Middle frontal gyrus (tissue), 1 donor: ENCODE data around the gene MRPS18B.
A peak's percentile ranks its signal among the peaks of the same experiment; 100 is the strongest.

Experiments
- DNase-seq: peaks from one replicate; pipeline ENCODE4 v3.0.0-alpha.2; 2015; ENCODE audit warnings: low spot score; ENCODE audit errors: extremely low spot score

The MRPS18B gene

DNA sequence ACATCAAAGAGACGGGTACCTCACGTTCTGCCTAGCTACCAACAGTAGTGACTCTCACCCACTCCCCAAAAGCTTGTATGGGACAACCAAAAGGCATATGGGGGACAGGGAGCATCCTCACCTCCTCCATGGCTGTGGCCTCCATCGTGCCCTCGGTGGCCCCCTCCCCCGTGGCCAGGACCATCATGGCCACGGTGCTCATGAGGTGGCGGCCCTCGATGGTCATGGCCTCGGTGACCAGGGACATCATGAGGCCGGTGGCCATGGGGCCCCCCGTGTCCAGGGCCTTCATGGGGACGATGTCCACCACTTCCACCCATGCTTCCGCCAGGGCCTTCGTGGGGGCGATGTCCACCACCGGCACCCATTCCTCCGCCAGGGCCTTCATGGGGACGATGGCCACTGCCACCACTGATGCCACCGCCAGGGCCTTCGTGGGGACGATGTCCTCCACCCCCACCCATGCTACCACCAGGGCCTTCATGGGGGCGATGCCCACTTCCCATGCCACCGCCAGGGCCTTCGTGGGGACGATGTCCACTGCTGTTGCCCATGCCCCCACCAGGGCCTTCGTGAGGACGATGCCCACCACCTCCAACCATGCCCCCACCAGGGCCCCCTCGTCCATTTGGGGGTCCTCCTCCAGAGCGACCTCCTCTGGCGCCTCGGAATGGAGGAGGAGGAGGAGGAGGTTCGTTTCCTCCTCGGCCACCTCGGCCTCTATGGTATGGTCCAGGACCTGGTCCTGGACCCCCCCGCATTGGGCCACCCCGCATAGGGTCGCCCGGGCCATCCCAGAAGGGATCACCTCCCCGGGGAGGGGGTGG is 15.6 kb upstream of the MRPS18B start:
- DNase-seq = no peak

DNA sequence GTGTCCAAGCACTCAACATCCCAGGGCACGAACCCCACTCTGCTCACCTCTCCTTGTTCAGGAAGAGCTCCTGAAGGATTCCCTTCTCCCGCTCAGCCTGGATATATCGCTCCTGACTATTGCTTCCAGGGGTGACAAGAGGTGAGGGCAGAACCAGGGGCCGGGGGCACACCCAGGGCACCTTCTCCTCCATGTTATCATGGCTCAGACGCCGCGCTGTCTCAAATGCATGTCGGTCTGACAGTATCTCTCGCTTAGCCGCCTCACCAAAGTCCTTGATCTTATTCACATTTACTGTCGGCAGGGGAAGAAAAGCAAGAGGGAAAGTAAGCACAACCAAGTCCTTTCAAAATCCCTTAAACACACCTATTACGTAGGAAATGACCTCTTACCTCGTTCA is 13.7 kb upstream of the MRPS18B start:
- no peak for DNase-seq

DNA sequence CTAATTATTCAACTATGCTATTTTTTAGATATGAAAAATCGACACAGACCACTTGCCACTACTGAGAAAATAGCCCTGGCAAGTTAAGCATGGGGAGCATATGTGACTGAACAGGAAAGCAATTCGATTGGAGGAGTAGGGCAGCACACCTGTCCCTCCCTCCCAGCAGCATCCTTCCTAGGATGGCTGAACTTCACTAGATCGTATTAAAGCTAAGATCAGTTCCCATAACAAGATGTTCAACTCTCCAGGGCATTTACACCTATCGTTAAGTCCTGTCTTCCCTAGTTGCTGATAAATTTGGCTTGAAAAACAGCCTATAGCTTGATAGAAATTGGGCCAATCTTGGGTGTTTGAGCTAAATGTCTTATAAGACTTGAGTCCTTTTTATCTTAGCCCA is 7.6 kb upstream of the MRPS18B start:
- no peak for DNase-seq

DNA sequence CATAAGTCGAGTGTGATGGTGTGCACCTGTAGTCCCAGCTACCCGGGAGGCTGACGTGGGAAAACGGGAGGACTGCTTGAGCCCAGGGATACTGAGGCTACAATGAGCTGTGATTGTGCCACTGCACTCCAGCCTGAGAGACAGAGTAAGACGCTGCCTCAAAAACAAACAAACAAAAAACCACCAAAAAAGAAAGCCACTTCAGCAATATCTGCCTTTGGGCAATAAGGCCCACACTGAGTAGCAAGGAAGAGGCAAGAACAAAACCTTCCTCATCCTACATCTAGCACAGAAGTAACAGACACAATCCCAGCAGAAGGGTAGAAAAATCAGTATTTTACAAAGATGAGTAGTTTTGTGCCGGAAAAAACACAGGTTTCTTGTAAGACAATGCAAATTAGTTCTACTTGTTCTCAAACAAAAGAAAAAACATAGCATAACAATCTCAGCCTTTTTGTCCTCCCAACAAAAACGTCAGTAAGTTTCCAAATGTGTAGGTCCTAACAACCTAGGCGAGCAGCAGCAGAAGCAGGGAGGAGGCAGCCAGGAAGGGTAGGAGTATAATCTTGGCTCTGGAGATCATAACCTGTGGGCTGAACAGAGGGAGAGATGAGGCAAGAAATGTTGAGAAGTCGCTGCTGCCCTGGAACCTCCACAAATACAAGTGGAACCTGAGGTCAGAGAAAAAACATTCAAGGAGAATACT is 6.3 kb upstream of the MRPS18B start:
- DNase-seq = no peak

DNA sequence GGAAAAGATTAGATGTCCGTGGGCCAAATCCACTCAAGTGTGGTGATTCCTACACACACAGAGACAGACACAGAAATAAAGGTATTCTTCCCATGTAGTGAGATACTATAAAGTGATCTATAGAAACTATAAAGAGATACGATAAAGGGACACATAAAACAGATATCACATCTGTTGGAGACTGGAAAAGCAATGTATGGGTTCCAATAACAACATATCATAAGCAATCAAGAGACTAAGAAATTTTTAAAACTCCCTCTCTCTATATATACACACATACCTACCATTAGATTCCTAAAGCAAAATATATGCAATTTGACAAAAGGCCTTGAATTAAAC is 5.8 kb upstream of the MRPS18B start:
- no peak for DNase-seq

DNA sequence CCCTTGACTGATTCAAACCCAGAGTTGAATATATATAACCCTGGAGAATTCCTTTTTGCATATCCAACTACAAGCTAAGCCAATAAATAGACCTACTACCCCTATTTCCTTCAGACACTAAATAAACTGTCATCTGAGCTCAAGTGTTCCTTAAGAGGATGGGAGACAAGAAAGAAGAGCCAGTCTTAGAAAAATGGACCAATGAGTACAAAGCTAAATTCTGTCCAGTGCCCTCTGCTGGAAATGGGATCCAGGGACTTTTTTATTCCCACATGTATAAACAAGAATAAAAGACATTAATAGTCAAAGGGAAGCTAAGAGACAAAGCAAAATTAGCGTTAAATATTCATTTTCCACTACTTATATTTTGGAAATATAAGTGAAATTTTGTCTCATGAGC is 5.4 kb upstream of the MRPS18B start:
- no peak for DNase-seq

DNA sequence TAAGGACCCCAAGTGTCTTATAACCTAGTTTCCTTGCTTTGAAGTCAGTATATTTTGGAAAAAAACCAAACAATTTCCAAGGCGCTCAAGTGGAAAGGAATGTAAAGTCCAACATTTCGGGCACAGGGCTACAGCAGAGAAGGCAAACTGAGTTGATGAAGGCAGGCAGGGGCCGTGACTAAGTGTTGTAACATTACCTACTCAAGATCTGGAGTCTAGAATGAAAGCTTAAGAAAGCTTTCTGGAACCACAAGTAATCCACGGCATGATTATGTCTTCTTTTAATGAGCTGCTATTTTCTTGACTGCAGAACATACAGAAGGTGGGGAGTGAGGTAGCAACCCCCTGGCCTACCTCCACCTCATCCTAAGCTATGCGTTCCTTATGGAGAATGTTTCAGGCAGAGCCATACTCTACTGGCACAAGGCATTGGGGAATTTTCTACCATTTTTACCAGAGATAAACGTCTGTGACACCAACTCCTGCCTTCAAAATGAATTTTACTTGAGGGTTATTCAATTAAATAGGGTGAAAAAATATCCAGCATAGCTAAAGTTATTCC is 4.9 kb upstream of the MRPS18B start:
- DNase-seq = no peak

DNA sequence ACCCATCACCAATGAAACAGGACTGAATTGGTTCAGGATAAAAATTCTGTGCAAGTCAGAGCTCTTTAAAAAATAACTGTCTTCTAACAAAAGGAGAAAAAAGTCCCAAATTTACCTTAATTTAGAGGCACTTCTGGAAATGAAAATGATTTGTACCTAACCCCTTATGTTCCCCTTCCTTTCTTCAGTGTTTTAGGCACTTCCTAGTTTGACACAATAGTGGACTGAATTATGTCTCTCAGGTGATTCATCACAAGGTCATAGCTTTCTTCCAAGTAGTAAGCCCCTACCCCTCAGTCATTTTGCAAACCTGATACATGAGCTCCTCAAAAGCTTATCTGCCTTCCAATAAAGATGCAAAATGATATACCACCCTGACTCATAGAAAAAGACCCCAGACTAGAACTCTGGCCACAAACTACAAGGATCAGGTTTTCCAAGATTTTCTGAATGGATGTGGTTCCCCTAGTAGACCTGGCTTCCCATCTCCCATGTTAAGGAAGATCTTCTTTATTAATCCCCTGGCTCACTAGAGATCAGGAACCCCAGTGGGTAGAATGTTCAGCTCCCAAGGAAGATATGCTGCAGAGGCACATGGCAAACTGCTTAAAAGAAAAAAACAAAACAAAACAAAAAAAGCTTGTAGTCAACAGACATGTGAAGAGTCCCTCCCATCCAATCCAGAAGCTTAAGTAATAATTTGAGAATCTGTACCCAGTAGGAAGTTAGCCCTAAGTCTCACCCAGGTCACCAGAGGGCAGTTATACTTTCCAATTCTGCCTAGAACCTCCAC is 4.2 kb upstream of the MRPS18B start:
- no peak for DNase-seq

DNA sequence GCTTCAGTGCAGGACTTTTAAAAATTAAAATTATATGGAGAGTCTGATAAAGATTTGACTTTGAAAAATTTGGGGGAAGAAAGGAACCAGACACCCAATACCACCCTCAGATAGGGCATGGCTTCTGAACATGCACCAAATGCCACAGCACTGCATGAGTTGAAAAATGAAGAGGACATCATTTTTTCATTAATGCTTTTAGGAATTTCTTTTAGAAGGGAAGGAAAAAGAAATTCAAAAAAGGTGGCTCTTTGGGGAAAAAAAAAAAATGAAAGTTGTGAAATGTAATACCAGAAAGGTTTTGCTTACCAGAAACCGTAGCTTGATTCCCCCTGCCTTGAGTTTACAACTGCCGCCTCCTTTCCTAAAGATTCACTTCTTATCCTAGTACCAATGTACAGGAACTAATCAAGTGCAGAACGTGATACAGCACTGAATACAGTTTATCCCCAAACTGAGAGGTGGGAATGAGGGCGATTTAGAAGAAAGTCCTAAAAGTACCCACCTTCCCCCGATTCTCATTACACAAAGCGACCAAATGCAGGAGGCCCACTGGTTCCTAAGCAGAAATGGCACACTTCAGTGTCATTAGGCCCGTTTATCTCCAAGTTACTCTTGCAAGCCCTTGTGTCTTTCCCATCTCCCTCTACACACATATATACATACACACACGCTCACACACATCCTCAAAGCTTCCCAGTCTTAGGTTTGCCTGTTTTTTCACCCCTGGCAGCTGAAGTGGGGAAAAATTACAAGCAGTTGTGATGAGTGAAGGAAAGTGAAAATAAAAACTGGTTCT is 3.4 kb upstream of the MRPS18B start:
- no peak for DNase-seq

DNA sequence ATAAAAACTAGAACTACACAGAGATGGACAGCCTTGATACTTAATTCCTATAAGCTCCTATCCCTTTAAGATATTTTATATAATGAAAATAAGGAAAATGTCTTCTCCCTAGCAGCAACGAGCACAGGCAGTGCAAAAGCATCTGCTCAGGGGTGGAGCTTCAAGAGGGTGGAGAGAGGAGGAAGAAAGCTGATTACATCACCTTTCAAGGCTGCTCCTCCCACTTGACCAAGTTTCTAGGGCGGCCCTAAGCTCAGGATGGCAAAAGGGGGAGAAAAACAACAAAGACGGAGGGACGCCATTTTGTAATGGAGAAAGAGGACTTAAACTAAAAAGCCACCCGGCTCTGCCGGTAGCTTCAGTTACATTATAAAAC is 2.8 kb upstream of the MRPS18B start:
- DNase-seq = peak; percentile 92

DNA sequence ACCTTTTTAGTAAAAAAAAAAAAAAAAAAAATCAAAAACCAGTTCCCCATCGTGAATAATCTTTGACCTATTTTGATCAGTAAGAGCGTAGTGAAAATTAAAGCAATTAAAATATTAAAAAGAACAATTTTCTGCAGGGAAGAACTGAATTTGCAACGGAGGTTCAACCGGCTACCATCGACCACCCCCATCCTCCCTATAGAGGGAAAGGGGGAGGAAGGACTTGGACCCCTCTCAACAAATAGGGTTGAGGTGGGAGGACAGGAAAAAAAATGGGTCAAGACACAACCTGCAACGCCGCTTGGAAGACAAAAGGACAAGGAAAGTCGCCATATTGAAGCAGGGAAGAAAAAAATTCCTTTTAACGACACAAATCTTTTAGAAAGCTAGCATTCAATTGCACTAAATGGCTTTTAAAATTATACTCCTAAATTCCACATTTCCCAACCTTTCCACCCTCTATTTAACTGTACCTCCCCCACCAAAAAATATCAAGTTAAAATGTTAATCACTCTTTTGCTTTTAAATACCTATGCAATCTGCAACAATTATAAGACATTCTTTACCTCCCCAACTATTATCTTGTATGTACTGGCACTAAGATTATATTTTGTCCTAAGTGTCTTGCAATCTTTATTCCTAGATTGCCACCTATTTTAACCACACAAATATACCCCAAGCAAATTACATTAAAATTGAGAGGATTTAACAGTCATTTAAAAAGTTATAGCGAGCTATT is 2.3 kb upstream of the MRPS18B start:
- DNase-seq = no peak

DNA sequence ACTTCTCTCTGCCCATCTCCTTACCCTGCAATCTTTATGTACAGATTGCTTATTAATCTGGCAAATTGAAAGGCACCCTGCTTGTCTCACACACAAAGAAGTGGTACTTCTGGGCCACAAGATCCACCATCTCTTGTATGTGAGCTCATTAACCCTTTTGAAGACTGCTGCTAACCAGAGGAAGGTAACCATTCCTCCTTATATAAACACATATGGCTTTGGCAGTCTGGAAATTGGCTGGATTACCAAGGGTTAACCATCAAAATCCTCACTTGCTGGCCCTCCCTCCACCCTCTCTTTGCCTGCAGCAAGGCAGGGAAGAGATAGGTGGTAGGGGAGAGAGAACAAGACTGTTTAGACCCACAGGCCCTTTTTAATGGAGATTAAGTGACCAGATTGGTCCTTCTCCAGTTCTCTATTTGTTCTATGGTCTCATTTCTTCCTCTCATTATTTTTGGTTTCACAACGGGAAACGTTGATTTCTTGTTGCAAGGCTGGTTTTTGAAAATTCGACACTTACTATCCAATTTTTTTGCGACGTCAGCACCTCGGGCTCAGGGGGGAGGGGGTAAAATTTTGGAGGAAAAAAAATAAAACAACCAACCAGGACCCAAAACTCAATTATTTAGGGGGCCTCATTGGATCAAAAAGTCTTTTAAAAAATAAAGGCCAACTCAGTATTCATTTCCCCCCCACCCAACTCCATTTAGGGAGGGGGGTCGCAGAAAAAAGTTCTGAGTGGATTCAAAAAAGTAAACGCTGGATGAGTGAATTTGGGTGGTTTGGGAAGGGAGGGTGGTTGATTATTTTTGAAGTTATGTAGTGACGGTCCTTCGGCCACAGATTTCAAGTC is 1.5 kb upstream of the MRPS18B start:
- no peak for DNase-seq

DNA sequence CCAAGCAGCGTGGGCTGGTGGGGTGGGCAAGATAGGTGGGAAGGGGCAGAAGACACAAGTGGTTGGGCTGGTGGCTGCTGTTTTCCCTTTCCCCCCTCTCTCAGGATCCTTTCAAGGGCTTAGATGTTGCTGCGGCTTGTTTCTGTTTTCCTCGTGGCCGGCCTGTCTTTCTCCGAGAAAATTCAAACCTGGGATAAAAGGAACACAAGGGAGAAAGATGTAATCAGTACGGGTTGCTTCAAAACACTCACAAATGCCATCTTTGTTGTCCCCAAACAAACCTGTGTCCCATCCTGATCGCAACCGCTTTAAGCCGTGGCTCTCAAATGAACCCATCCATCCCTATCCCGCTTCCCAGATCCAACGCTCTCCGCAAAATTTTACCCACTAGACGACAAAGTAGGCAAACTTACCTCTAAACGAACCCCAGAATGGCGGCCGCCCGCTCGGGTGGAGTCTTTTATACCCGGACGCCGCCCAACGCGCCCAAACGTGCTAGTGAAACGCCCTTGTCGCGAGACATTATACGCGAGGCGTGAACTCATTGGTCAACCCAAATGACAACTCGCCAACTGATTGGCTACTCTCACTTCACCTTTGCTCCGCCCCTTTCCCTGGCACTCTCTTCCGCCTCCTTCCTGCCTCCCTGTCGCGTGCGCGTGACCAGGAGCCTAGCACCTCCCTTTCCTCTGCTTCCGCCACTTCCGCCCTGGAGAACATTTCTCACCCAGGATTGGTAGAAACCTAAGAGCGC is 652 bp upstream of the MRPS18B start, which contains the start of gene PPP1R10:
Gene PPP1R10 (minus strand): TSS at position 433 of the 754 bp plus-strand sequence. CDS start 7,299 bp downstream, outside the sequence.
- DNase-seq = peak; percentile 100

DNA sequence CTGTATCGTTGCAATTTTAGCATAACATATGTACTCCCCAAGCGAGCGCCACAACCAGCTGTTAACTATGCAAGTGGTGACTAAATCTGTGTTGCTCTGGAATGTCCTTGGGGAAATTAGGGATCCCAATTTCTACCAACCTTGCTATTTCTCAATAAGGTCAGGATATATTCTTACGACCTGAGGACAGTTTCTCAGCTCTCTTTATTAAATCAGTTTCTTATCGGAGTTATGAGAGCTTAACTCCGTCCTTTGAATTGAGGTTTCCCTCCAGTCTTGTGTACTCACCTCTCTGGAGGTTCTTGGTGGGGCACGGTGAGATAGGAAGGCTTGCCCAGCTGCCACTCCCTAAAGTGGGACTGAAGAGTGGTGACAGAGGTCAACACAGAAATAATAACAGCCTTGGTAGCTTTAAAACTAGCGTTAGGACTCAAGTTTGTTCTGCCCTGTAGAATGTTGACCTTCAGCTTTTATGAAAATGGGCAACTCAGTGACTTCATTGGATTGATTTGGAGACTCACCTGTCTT is 694 bp downstream of the MRPS18B start:
- no peak for DNase-seq

DNA sequence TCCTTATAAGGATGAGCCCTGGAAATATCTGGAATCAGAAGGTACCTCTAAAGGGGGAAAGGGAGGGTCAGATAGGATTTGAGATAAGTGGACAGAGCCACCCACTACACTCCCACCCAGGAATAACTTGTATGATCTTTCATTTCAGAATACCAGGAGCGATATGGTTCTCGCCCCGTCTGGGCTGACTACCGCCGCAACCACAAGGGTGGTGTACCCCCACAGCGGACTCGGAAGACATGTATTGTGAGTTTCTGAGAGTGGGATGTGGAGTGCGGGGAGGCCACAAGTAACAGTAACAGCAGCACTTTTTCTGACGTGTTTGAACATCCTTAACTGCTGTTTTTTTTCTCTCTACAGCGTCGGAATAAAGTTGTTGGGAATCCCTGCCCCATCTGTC is 1.9 kb downstream of the MRPS18B start:
- DNase-seq = no peak

DNA sequence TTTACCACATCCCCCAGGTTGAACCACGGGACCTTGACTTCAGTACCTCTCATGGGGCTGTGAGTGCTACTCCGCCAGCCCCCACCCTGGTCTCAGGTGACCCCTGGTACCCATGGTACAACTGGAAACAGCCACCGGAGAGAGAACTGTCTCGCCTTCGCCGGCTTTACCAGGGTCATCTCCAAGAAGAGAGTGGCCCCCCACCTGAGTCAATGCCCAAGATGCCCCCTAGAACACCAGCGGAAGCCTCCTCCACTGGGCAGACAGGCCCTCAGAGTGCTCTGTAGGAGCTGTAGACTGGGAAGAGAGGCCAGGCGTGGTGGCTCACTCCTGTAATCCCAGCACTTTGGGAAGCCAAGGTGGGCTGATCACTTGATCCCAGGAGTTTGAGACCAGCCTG is 7.9 kb downstream of the MRPS18B start:
- DNase-seq = no peak

DNA sequence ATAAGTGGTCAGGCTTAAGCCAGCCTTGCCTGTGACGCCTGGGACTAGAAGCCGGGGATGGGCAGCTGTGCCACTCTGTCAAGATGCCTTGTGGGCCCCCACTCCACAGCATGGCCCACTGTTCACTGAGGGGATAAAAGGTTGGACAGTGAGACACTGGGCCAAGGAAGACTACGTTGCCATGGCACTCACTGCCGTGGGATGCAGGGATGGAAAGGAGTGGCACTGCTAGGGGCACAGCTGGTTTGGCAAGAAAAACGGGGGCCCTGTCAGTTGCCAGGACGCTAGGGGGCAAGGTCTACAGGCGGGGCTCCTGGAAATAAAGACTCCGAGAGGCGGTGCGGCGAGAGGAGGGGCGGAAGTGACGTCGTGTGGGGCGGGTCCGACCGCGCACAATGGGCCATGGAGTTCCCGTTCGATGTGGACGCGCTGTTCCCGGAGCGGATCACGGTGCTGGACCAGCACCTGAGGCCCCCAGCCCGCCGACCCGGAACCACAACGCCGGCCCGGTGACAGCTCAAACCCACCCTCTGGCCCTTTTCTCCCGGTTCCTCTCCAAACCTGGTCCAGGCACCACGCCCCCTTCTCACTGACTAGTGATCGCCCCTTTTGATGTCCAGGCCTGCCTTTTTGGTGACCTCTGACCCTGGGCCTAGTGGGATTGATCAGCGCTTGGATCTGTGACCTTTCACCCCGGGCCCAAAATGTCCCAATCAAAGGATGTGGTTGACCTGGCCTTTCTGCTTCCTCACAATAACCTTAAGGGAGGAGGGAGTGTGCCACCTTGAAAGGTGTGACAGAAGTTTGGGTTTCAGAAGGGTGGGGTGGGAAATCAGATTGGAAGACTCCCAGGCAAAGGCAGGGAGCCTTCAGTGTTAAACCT is 9.1 kb downstream of the MRPS18B start, which contains the start of gene ATAT1:
Gene ATAT1 (plus strand): TSS at position 391 of the 883 bp plus-strand sequence.
- DNase-seq = peak; percentile 83
